RWPE2 (cell line): ENCODE results near the gene DES.

Source experiments
- ATAC-seq: fragments of 200-7000 bp; cut with Tn5 transposase; 3 replicates; pipeline ENCODE4 v1.9.1; 2021; ENCODE audit warnings: low read depth
- DNase-seq: peaks from one replicate; pipeline ENCODE4 v3.0.0-alpha.2; 2020; ENCODE audit warnings: low spot score
- H3K27ac ChIP-seq: fragments of 450-650 bp; 2 replicates; pipeline ENCODE4 v1.5.1; 2017; ENCODE audit warnings: mild to moderate bottlenecking; ENCODE audit not compliant: poor library complexity, severe bottlenecking
- H3K27me3 ChIP-seq: fragments of 250-450 bp; sonication (Bioruptor Pico); 2 replicates; pipeline ENCODE4 v1.5.1; 2021; ENCODE audit warnings: mild to moderate bottlenecking, moderate library complexity; ENCODE audit not compliant: insufficient read depth, poor library complexity, severe bottlenecking
- H3K36me3 ChIP-seq: fragments of 250-450 bp; sonication (Bioruptor Pico); 2 replicates; pipeline ENCODE4 v1.5.1; 2020; ENCODE audit warnings: low read depth, mild to moderate bottlenecking, moderate library complexity
- H3K4me1 ChIP-seq: fragments of 250-450 bp; sonication (Bioruptor Pico); 2 replicates; pipeline ENCODE4 v1.5.1; 2021; ENCODE audit warnings: mild to moderate bottlenecking, moderate library complexity; ENCODE audit not compliant: insufficient read depth, poor library complexity, severe bottlenecking
- H3K4me3 ChIP-seq: fragments of 250-450 bp; sonication (Bioruptor Pico); 2 replicates; pipeline ENCODE4 v1.5.1; 2021; ENCODE audit warnings: mild to moderate bottlenecking, moderate library complexity; ENCODE audit not compliant: severe bottlenecking
- H3K9me3 ChIP-seq: fragments of 250-450 bp; sonication (Bioruptor Pico); 2 replicates; pipeline ENCODE4 v1.5.1; 2021; ENCODE audit warnings: mild to moderate bottlenecking, moderate library complexity; ENCODE audit not compliant: severe bottlenecking
- TF ChIP-seq, protein P1 (sequence below): fragments of 450-650 bp; IDR thresholded peaks from one replicate; pipeline ENCODE4 v1.5.1; 2017; ENCODE audit warnings: mild to moderate bottlenecking, moderate library complexity; ENCODE audit not compliant: poor library complexity, severe bottlenecking

Gene DES

DNA sequence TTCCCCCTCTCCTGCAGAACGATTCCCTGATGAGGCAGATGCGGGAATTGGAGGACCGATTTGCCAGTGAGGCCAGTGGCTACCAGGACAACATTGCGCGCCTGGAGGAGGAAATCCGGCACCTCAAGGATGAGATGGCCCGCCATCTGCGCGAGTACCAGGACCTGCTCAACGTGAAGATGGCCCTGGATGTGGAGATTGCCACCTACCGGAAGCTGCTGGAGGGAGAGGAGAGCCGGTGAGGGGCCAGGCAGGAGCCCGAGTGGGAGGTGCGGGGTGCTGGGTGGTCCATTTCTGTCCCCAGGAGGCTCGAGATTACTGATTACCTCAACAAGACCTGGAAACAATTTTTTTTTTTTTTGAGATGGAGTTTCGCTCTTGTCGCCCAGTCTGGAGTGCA is 3.1 kb downstream of the DES start:
- Histone ChIP-seq H3K27ac (no peak overlapping the region), H3K27me3 (peaks cover 12% of the 10 kb centered on the region), H3K4me1 (no peaks in the 10 kb centered on the region), H3K9me3 (no peaks in the 10 kb centered on the region), H3K36me3 (no peaks in the 10 kb centered on the region), H3K4me3 (no peak overlapping the region)
- TF ChIP-seq, protein P1, sequence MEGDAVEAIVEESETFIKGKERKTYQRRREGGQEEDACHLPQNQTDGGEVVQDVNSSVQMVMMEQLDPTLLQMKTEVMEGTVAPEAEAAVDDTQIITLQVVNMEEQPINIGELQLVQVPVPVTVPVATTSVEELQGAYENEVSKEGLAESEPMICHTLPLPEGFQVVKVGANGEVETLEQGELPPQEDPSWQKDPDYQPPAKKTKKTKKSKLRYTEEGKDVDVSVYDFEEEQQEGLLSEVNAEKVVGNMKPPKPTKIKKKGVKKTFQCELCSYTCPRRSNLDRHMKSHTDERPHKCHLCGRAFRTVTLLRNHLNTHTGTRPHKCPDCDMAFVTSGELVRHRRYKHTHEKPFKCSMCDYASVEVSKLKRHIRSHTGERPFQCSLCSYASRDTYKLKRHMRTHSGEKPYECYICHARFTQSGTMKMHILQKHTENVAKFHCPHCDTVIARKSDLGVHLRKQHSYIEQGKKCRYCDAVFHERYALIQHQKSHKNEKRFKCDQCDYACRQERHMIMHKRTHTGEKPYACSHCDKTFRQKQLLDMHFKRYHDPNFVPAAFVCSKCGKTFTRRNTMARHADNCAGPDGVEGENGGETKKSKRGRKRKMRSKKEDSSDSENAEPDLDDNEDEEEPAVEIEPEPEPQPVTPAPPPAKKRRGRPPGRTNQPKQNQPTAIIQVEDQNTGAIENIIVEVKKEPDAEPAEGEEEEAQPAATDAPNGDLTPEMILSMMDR = no peak
- ATAC-seq (no peak), DNase-seq (no peak)

DNA sequence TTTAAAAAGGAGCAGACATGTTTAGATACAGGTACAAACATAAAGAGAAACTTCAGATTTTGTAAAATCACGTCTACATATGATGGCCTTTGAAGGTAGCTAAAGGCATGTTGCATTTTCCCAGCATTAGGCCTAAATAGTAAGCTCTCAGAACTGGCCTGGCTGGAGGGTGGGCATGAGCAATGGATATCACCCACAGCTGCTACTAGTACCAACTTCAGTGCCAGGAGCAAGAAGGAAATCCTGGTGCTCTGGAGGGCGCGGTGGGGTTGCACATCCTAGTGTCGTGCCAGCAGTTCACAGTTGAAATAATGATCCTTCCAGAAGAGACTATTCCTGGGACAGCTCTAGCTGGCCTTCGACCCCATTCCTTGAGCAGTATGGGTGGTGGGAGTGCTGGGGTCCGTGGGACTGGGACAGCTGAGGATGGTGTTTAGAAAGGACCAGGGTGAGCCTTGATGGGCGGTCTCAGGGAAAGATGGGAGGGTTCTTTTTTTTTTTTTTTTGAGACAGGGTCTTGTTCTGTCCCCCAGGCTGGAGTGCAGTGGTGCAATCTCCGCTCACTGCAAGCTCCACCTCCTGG is 4.9 kb downstream of the DES start:
- no peak for ATAC-seq
- H3K4me1 ChIP-seq = no peaks in the 10 kb centered on the region
- TF ChIP-seq, protein P1 = no peak
- H3K36me3 ChIP-seq = no peaks in the 10 kb centered on the region
- no peak overlapping the region for H3K4me3 ChIP-seq
- no peaks in the 10 kb centered on the region for H3K9me3 ChIP-seq
- DNase-seq = no peak
- H3K27ac ChIP-seq = no peak overlapping the region
- H3K27me3 ChIP-seq = peaks cover 11% of the 10 kb centered on the region

DNA sequence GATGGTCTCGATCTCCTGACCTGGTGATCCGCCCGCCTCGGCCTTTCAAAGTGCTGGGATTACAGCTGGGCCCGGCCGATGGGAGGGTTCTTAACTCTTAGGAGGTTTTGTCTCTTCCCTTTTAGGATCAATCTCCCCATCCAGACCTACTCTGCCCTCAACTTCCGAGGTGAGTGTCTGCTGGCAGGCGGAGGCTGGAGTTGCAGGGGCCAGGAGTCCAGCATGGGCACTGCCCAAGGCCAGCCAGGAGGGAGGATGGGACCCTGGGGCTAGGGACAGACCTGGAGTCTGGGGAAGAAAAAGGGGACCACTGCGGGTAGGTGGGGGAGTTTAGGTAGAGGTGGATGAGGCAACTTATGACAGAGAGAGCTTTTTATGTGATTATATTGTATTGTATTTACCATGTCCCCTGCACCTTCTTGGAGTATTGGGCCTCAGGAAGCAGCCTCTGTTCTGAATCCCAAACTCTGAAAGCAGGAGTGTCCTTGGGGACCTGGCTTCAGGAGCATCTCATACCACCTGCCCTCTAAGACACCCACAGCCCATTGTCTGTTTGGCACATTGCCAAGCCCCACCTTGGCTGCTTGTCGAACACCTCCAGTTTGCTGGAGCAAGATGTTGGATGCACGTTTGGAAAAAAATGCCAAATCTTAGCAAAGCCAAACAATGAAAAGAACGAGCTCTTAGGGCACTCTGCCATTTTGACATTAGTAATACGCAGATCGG is 5.6 kb downstream of the DES start:
- no peaks in the 10 kb centered on the region for H3K36me3 ChIP-seq
- no peaks in the 10 kb centered on the region for H3K9me3 ChIP-seq
- peaks cover 3% of the 10 kb centered on the region for H3K27me3 ChIP-seq
- TF ChIP-seq, protein P1 = no peak
- no peak overlapping the region for H3K27ac ChIP-seq
- no peak for DNase-seq
- no peaks in the 10 kb centered on the region for H3K4me1 ChIP-seq
- H3K4me3 ChIP-seq = no peak overlapping the region
- ATAC-seq = no peak

DNA sequence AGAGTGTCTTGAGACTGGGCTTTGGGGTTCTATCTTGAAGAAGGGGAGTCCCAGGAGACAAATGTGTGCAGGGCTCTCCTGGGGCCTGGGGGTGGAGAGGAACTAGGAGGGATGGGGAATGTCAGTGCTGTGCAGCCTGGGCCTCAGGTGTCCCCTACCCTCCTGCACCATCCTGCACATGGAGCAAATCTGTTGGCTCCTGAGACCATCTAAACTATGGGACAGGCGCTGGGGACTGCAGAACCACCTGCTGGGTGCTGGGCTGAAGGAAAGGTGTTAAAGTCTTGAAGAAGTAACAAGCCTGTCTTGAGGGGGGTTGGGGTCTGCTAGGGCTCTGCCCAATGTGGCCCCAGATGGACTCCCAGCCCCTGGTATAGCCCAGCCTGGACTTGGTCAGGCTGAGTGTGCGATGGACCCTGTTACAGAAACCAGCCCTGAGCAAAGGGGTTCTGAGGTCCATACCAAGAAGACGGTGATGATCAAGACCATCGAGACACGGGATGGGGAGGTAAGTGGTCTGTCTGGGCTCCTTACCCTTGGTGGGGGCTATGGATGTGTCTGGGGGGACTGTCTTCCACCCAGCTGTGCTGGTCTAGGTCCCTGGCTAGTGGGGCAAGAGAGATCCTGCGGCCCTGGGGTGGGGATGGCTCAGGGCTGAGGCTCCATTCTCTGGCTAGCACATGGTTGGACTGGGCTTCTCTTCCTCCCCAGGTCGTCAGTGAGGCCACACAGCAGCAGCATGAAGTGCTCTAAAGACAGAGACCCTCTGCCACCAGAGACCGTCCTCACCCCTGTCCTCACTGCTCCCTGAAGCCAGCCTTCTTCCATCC is 7.3 kb downstream of the DES start:
- H3K36me3 ChIP-seq = no peaks in the 10 kb centered on the region
- ATAC-seq = no peak
- no peaks in the 10 kb centered on the region for H3K4me1 ChIP-seq
- no peak overlapping the region for H3K4me3 ChIP-seq
- no peaks in the 10 kb centered on the region for H3K9me3 ChIP-seq
- TF ChIP-seq, protein P1 = no peak
- no peaks in the 10 kb centered on the region for H3K27me3 ChIP-seq
- no peak overlapping the region for H3K27ac ChIP-seq
- DNase-seq = no peak
